HG02870 (cell line): ENCODE measurements around the gene FCHSD1.
"Not testable (repeated sequence)": the region's sequence is repeated elsewhere in the genome, so short reads cannot be mapped to it uniquely, and the experiment has no call there.

Experiments used
- ATAC-seq: cut with Tn5 transposase; IDR thresholded peaks from one replicate; pipeline ENCODE4 v1.9.1; 2021; ENCODE audit warnings: mild to moderate bottlenecking, moderate library complexity; ENCODE audit not compliant: unreplicated experiment

Gene FCHSD1

GRCh38 chr5:141618030-141618803, 33.0 kb downstream of the FCHSD1 start:
- peak; percentile 21 for ATAC-seq

GRCh38 chr5:141617682-141618029, 33.6 kb downstream of the FCHSD1 start:
- ATAC-seq: no peak

- no peak for ATAC-seq
Measured at GRCh38 chr5:141617128-141617527, 34.1 kb downstream of the FCHSD1 start.

GRCh38 chr5:141615991-141616720, 35.1 kb downstream of the FCHSD1 start:
- ATAC-seq: no peak

GRCh38 chr5:141613344-141613743, 37.9 kb downstream of the FCHSD1 start:
- no peak for ATAC-seq

- ATAC-seq: no peak
Measured at GRCh38 chr5:141611289-141611688, 39.9 kb downstream of the FCHSD1 start.

- ATAC-seq: not testable (repeated sequence)
Measured at GRCh38 chr5:141609921-141610320, 41.3 kb downstream of the FCHSD1 start.

- ATAC-seq: no peak
Measured at GRCh38 chr5:141609044-141609443, 42.2 kb downstream of the FCHSD1 start.

GRCh38 chr5:141608557-141608956, 42.7 kb downstream of the FCHSD1 start:
- no peak for ATAC-seq

- no peak for ATAC-seq
Measured at GRCh38 chr5:141608046-141608445, 43.2 kb downstream of the FCHSD1 start.

GRCh38 chr5:141605523-141606277, 45.5 kb downstream of the FCHSD1 start:
- ATAC-seq: peak; percentile 91

GRCh38 chr5:141603923-141604717, 47.1 kb downstream of the FCHSD1 start:
- no peak for ATAC-seq

GRCh38 chr5:141602606-141603005, 48.6 kb downstream of the FCHSD1 start:
- no peak for ATAC-seq

GRCh38 chr5:141598391-141599345, 52.5 kb downstream of the FCHSD1 start:
- no peak for ATAC-seq

- ATAC-seq: no peak
Measured at GRCh38 chr5:141597814-141598213, 53.4 kb downstream of the FCHSD1 start.

GRCh38 chr5:141597394-141597793, 53.8 kb downstream of the FCHSD1 start:
- ATAC-seq: peak; percentile 45

- no peak for ATAC-seq
Measured at GRCh38 chr5:141596867-141597266, 54.4 kb downstream of the FCHSD1 start.

- no peak for ATAC-seq
Measured at GRCh38 chr5:141590127-141590526, 61.1 kb downstream of the FCHSD1 start.
